ENCODE measurements around the gene SORCS2.

Gene SORCS2

GRCh38 chr4:7708981-7709380 is 516.6 kb downstream of the SORCS2 start:
- TF ChIP-seq CTCF (IDR thresholded peaks at IDR 0.05; ENCODE audit: low read depth, low read length): no peak
- no peak overlapping the region for H3K4me3 ChIP-seq (ENCODE audit: low read depth, low read length)

- no peak for TF ChIP-seq CTCF (IDR thresholded peaks at IDR 0.05; ENCODE audit: low read depth, low read length)
Observed at GRCh38 chr4:7709431-7709830, 517.1 kb downstream of the SORCS2 start.

DNA sequence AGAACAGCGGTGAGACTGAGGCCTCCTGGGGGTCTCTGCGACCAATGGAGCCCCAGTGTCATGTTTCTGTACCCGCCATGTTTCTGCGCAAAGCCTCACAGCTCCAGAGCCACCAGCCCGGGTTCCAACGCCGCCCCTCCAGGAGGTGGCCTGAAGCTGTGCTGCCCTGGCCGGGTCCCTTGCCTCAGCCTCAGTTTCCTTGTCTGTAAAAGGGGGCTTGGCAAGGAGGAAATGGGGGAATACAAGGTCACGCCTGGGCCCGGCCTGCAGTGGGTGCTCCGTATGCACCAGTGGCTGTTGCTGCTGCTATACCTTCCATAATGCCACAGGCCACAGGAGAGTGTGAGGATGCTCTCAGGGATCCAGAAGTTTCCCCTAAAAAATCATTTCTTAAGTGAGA is 517.8 kb downstream of the SORCS2 start:
- no peak overlapping the region for H3K4me3 ChIP-seq (ENCODE audit: low read depth, low read length)

More at GRCh38 chr4:7709431-7709830, 517.1 kb downstream of the SORCS2 start:
- H3K4me3 ChIP-seq (ENCODE audit: low read depth, low read length): no peak overlapping the region

GRCh38 chr4:7710576-7711306 is 518.4 kb downstream of the SORCS2 start:
- TF ChIP-seq CTCF (IDR thresholded peaks at IDR 0.05; ENCODE audit: low read depth, low read length): no peak
- no peak overlapping the region for H3K4me3 ChIP-seq (ENCODE audit: low read depth, low read length)

More for the DNA sequence above, 517.8 kb downstream of the SORCS2 start:
- TF ChIP-seq CTCF (IDR thresholded peaks at IDR 0.05; ENCODE audit: low read depth, low read length): no peak

DNA sequence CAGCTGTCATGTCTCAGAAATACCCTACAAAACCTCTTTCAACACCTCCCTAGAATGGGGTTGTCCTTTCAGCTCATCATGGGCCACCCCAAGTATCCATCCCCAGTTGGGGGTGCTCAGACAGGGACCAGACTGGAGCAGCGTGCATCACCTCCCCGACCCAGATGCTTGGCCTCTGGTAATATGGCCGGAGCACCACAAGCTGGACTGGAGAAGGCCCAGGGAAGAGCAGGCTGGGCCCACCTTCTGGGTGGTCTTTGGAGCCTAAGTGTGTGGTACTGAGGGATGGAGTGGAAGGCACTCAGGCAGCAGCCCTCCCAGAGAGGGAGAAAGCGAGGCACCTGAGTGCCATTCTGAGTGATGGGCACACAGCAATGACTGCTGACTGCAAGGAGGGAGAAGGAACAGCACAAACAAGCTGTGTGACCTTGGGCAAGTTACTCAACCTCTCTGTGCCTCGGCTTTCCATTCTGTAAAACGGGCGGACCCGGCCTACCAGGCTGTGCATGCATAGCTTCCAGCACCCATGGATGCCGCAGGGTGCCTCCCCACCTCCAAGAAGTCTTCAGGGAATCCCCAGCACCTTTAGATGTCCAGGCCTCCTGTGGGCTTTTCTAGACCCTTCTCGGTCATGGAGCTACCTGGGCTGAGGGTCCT is 519.1 kb downstream of the SORCS2 start:
- TF ChIP-seq CTCF (IDR thresholded peaks at IDR 0.05; ENCODE audit: low read depth, low read length): no peak

DNA sequence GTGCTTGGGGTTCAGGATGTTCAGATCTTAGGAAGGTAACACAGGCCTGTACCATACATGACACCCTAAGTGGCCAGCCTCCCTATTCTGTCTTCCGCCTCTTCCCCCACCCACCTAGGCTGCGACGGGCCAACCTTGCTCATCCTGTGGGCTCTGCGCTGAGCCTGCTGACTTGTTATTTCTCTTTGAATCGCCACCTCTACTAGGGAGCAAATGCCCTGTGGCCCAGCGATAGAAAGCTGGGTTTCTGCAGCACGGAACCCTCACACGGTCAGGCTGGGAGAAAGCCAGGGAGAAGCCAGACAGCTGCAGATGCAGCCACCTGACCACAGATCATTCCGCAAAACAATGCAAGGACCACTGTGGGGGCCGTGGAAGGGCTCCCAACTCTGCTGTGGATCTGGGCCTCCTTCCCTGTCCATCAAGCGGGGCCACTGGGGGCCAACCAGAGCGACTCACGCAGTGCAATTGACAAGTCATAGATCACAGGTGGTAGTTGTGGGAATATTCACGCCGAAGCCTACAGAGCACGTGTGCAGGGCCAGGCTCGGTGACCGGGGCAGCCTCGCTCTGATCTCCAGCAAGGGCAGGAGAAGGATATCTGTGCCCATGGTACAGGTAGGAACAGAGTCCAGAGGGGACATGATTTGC is 519.8 kb downstream of the SORCS2 start:
- no peak for TF ChIP-seq CTCF (IDR thresholded peaks at IDR 0.05; ENCODE audit: low read depth, low read length)
- no peak overlapping the region for H3K4me3 ChIP-seq (ENCODE audit: low read depth, low read length)

More for the DNA sequence above, 519.1 kb downstream of the SORCS2 start:
- H3K4me3 ChIP-seq (ENCODE audit: low read depth, low read length): no peak overlapping the region

GRCh38 chr4:7713757-7714156 is 521.4 kb downstream of the SORCS2 start:
- TF ChIP-seq CTCF (IDR thresholded peaks at IDR 0.05; ENCODE audit: low read depth, low read length): no peak

More at GRCh38 chr4:7713757-7714156, 521.4 kb downstream of the SORCS2 start:
- H3K4me3 ChIP-seq (ENCODE audit: low read depth, low read length): no peak overlapping the region

All from WI38 (cell line).